Stimulated activated CD4-positive, alpha-beta T cell treated with anti-CD3 and anti-CD28 coated beads, Interleukin-4, amount 100 ng/mL, for 24 hours (primary cell): Measurements from ENCODE around the gene KIR2DL3.

Experiments used
- DNase-seq: peaks from one replicate; pipeline ENCODE4 v3.0.0-alpha.2; 2020

The KIR2DL3 gene

DNA sequence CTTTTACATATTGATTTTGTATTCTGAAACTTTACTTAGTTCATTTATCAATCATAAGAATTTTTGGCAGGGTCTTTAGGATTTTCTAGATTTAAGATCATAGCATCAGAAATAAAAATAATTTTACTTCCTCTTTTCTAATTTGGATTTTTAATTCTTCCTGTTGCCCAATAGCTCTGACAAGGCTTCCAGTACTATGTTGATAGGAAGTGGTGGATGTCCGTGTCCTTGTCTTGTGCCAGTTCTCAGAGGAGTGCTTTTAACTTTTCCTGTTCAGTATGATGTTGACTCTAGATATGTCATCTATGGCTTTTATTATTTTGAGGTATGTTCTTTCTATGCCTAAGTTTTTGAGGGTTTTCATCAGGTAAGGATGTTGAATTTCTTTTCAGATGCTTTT is 57.4 kb downstream of the KIR2DL3 start:
- DNase-seq: no peak
